ENCODE results near the gene U2AF2.

DNA sequence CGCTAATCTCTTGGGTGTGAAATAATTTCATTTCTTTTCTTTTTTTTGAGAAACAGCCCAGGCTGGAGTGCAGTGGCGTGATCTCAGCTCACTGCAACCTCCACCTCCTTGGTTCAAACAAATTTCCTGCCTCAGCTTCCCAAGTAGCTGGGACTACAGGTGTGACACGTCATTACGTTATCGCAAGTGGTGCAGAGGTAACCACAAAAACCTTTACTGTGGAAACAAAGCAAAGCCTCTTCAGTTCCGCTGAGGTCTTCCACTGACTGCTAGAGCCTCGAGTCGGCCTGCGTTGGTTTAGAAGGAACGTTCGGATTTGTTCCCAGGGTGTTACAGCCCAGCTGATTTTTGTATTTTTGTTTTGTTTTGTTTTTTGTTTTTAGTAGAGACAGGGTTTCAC is 28.5 kb upstream of the U2AF2 start:
- TF ChIP-seq, protein P1, sequence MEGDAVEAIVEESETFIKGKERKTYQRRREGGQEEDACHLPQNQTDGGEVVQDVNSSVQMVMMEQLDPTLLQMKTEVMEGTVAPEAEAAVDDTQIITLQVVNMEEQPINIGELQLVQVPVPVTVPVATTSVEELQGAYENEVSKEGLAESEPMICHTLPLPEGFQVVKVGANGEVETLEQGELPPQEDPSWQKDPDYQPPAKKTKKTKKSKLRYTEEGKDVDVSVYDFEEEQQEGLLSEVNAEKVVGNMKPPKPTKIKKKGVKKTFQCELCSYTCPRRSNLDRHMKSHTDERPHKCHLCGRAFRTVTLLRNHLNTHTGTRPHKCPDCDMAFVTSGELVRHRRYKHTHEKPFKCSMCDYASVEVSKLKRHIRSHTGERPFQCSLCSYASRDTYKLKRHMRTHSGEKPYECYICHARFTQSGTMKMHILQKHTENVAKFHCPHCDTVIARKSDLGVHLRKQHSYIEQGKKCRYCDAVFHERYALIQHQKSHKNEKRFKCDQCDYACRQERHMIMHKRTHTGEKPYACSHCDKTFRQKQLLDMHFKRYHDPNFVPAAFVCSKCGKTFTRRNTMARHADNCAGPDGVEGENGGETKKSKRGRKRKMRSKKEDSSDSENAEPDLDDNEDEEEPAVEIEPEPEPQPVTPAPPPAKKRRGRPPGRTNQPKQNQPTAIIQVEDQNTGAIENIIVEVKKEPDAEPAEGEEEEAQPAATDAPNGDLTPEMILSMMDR (IDR thresholded peaks at IDR 0.05; ENCODE audit: low read length): no peak
- TF ChIP-seq EZH2 (optimal IDR thresholded peaks at IDR 0.05; ENCODE audit: low read depth, low read length): no peak

Data from MM.1S (cell line).